Measurements from ENCODE around the gene DLL4.
A peak's percentile ranks its signal among the peaks of the same experiment; 100 is the strongest.

DLL4 gene

DNA sequence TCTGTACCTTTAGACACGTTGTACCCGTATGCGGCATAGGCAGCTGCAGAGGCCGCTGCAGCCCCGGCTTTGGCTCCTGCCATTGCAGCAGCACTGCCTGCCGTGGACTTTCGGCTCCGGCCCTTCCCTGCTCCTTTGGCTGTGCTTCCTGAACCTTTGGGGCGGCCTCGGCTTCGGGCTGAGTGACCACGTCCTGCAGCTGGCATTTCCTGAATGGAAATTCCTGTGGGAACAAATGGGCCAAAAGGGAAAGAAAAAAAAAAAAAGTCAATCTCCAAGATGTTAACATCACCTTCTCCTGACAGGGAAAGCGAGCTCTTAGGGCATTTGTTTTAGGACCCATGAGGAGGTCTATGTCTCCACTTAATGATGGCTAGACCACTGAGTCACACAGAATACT, 53.7 kb downstream of the DLL4 start:
- TF ChIP-seq, protein P1, sequence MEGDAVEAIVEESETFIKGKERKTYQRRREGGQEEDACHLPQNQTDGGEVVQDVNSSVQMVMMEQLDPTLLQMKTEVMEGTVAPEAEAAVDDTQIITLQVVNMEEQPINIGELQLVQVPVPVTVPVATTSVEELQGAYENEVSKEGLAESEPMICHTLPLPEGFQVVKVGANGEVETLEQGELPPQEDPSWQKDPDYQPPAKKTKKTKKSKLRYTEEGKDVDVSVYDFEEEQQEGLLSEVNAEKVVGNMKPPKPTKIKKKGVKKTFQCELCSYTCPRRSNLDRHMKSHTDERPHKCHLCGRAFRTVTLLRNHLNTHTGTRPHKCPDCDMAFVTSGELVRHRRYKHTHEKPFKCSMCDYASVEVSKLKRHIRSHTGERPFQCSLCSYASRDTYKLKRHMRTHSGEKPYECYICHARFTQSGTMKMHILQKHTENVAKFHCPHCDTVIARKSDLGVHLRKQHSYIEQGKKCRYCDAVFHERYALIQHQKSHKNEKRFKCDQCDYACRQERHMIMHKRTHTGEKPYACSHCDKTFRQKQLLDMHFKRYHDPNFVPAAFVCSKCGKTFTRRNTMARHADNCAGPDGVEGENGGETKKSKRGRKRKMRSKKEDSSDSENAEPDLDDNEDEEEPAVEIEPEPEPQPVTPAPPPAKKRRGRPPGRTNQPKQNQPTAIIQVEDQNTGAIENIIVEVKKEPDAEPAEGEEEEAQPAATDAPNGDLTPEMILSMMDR (IDR thresholded peaks at IDR 0.05; ENCODE audit: low read depth, low read length): no peak
- no peak for DNase-seq (ENCODE audit: extremely low read depth, low read depth)

DNA sequence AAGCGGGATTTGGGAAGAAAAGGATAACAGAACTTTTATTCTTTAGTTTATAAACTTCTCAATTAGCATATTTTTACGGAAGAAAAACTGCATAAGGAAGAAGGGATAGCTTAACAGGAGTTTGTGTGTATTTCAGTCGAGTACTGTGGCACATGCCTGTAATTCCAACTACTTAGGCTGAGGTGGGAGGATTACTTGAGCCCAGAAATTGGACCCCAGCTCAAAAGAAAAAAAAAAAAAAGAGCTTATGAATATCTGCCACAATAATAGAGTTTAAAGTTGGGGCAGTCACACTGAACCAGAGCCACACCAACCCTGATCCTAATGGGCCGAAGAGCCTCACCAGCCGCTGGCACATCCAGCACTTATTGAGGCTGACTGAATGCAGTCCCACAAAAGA, 55.3 kb downstream of the DLL4 start:
- DNase-seq (ENCODE audit: extremely low read depth, low read depth): no peak
- TF ChIP-seq, protein P1 (IDR thresholded peaks at IDR 0.05; ENCODE audit: low read depth, low read length): no peak

- DNase-seq (ENCODE audit: extremely low read depth, low read depth): peak; percentile 57
Measured at GRCh38 chr15:40984964-40985363, 55.8 kb downstream of the DLL4 start.

GRCh38 chr15:40985541-40986330, 56.6 kb downstream of the DLL4 start:
- TF ChIP-seq, protein P1 (IDR thresholded peaks at IDR 0.05; ENCODE audit: low read depth, low read length): no peak
- DNase-seq (ENCODE audit: extremely low read depth, low read depth): no peak

More at GRCh38 chr15:40984964-40985363, 55.8 kb downstream of the DLL4 start:
- TF ChIP-seq, protein P1 (IDR thresholded peaks at IDR 0.05; ENCODE audit: low read depth, low read length): no peak

GRCh38 chr15:40986820-40987219, 57.7 kb downstream of the DLL4 start:
- no peak for DNase-seq (ENCODE audit: extremely low read depth, low read depth)
- TF ChIP-seq, protein P1 (IDR thresholded peaks at IDR 0.05; ENCODE audit: low read depth, low read length): no peak

DNA sequence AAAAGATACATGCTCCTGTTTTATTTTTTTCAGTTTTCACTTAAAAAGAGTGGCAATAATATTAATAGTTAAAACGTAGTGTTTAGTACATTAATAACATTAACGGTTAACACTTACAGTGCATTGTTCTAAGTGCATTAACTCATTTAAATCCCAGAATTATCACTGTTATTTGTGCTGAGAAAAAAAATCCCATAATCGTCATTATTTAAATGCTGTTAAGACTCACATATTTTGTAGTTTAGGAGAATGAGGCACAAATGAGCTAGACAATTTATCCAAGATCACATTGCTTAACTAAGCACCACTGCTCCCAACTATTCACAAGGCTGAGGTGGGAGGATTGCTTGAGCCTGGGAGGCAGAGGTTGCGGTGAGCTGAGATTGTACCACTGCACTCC, 59.0 kb downstream of the DLL4 start:
- TF ChIP-seq, protein P1 (IDR thresholded peaks at IDR 0.05; ENCODE audit: low read depth, low read length): no peak
- no peak for DNase-seq (ENCODE audit: extremely low read depth, low read depth)

Measured in AG09319 (cell line).